NCI-H187 (cell line): ENCODE data around the gene ARHGEF25.
"Not testable (repeated sequence)": the region's sequence is repeated elsewhere in the genome, so short reads cannot be mapped to it uniquely, and the experiment has no call there.

ENCODE experiments used
- DNase-seq, 2 experiments: peaks; one replicate each; lab custom pipeline; 2025; lab: John Stamatoyannopoulos, UW

Gene ARHGEF25

GRCh38 chr12:57609101-57609780, 2.0 kb upstream of the ARHGEF25 start:
- DNase-seq, result no peak

- no peak for DNase-seq
Observed at GRCh38 chr12:57609781-57610553, 1.3 kb upstream of the ARHGEF25 start.

- no peak for DNase-seq
Observed at GRCh38 chr12:57610554-57611107, 604 bp upstream of the ARHGEF25 start.

GRCh38 chr12:57611827-57612710, 834 bp downstream of the ARHGEF25 start:
- DNase-seq, result no peak

GRCh38 chr12:57612711-57613426, 1.6 kb downstream of the ARHGEF25 start:
- DNase-seq, result no peak

- DNase-seq, result no peak
Observed at GRCh38 chr12:57613427-57614109, 2.3 kb downstream of the ARHGEF25 start.

- DNase-seq, result no peak
Observed at GRCh38 chr12:57614178-57614947, 3.1 kb downstream of the ARHGEF25 start.

GRCh38 chr12:57614948-57615500, 3.8 kb downstream of the ARHGEF25 start:
- no peak for DNase-seq

- no peak for DNase-seq
Observed at GRCh38 chr12:57615637-57616036, 4.4 kb downstream of the ARHGEF25 start.

- DNase-seq, result no peak
Observed at GRCh38 chr12:57616383-57617101, 5.3 kb downstream of the ARHGEF25 start.

- DNase-seq, result no peak
Observed at GRCh38 chr12:57617942-57618341, 6.7 kb downstream of the ARHGEF25 start.

GRCh38 chr12:57618431-57618830, 7.2 kb downstream of the ARHGEF25 start:
- not testable (repeated sequence) for DNase-seq

GRCh38 chr12:57618966-57619433, 7.8 kb downstream of the ARHGEF25 start:
- DNase-seq, result no peak

GRCh38 chr12:57619434-57620244, 8.4 kb downstream of the ARHGEF25 start:
- DNase-seq, result no peak

GRCh38 chr12:57620245-57620935, 9.2 kb downstream of the ARHGEF25 start:
- DNase-seq, result no peak

- no peak for DNase-seq
Observed at GRCh38 chr12:57620936-57621496, 9.8 kb downstream of the ARHGEF25 start.
